ENCODE data around the gene RGS12.
A peak's percentile ranks its signal among the peaks of the same experiment; 100 is the strongest.

The RGS12 gene

GRCh38 chr4:3292571-3293400 is at the start of gene RGS12:
Gene RGS12, plus strand, starts transcription at chr4:3293021. Its CDS starts 23,150 bp downstream, at chr4:3316171.
- peak; percentile 84 to 94 (median 91) for DNase-seq

- DNase-seq = peak; percentile 24 to 86 (median 46)
Observed at GRCh38 chr4:3243136-3243780, 49.6 kb upstream of the RGS12 start.

DNA sequence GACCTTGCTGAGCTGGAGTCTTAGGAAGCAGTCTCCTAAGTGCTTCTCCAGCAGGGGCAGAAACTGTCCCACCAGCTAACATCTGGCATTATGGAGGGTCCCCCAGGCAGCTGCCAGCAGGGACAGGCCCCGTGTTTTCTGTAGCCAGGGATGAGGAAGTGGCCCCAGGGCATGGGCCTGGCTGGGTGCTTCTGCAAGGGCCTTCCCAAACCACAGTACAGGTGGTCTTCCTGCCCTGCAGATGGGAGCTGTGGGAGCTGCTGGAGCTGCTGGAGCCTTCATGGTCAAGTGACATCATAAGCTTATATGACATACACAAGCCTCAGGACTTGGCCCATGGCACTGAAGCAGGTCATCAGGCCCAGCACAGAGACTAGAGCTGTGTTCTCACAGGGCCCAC is 48.8 kb upstream of the RGS12 start:
- no peak for DNase-seq

DNA sequence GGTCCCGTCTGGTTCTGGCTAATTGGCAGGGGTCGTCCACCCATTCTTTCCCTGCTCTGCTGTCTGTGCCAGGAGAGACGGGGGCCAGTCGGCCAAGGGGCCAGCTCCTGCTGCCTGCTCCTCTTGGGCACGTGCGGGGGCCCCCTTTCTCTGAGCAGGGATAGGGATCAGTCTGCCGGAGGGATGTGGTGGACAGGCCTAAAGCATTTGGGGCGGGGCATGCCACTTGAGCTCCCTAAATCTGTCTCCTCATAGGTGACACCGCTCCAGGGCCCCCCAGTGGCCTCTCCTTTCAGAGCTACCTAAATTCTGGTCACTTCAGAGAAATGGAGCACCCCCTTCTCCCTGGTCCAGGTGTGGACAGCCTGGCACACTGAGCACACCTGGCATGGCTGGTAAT is 48.1 kb upstream of the RGS12 start:
- DNase-seq = no peak

DNA sequence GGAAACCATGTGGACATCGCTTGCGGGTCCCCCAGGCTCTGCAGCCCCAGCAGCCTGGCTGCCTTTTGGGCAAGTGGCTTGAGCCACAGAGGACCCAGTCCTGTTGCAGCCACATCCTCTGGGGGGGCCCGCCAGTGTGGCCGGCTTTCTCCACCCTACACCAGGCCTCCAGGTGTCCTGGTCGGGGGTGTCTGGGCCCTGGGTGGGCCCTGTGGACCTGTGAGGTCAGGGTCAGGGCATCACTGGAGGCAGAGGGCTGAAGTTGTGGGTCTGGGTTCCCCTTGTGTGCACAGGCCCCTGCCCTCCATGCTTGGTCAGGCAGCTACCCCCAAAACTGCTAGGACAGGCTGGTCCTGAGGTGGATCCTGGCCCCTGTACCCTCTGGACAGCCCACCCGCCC is 47.1 kb upstream of the RGS12 start:
- DNase-seq = no peak

DNA sequence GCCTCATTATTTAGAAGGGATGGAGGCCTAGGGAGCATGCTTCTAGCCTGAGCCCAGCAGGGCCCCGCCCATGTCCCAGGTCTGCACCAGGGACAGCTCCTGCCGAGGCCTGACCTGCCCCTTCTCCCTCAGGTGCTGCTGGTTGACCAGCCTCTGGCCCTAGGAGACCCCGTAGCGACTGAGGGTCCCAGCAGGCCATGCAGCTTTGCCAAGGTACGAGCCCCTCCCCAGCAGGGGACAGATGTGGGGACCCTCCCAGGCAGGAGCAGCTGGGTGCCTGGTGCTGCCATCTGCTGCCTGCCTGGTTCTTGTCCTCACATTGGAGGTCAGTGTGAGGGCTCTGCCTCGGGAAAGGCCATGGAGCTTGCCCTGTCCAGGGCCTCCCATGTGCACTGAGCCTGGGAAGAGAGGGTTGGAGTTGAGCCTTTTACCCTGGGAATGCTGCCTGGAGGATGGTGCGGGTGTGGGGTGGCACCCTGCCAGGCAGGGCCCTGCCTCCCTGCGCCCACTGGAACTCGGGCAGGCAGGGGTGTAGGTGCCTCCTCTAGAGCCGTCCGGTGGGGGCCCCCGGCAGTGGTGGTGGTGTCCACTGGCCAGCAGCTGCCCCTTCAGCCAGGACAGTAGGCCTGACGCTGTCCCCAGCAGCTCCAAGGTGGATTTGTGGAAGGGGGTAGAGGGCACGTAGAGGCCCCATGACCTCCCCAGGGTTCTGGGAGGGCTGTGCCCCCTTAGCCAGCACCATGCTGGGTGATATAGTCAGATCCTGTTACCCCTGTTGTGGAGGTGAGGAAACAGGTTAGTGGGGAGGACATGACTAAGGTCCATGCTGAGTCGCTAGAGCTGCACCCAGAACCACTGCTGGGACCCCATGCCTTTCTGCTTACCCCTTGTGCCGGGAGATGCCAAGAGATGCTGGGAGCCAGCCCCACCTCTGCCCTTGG is 46.1 kb upstream of the RGS12 start:
- DNase-seq = no peak

- DNase-seq = no peak
Observed at GRCh38 chr4:3247399-3248177, 45.2 kb upstream of the RGS12 start.

DNA sequence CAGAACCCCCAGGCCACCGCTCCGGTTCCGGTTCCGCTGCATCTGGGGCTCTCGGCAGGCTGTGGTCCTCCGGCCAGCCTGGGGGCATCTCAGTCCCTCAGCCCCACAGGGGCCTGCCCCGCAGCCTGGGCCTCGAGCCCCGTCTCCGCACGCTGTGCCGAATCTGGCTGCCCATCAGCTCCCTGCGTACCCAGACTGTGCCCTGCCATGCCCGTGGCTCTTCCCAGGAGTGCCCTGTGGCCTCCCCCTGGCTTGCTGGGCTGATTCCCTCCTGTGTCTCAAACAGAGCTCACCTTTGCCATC is 44.7 kb upstream of the RGS12 start:
- no peak for DNase-seq

DNA sequence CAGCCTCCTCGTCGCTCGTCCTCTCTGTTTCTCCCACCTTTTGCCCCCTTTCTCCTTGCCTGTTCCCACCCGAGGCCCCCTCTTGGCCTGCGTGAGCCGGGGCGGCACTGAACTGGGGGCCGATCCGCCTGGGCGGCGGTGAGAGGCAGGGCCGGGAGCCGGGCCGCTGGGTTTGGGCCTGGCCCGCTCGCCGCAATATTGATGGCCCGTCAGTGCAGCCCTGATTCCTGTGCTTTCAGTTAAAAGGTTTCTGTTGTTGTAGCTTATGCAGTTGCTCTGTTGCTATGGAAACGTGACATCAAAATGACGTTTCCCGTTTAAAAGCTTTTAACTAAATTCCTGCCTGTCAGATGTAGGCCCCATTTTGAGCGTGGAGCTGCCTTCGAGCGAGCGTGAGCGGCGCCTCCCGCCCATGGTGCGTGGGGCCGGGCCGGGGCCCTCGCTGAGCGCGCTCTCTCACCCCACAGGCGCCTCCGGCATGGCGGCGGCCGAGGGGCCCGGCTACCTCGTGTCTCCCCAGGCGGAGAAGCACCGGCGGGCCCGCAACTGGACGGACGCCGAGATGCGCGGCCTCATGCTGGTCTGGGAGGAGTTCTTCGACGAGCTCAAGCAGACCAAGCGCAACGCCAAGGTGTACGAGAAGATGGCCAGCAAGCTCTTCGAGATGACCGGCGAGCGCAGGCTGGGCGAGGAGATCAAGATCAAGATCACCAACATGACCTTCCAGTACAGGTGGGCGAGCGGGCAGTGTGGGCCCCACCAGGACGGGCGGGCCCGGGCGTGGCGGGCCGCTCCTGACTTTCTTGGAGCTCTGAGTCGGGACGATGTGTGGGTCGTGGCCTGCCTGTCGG is 43.8 kb upstream of the RGS12 start, which contains the start of gene MSANTD1:
Gene MSANTD1 (plus strand): TSS at position 349 of the 851 bp plus-strand sequence. CDS start 64 bp downstream, at position 413.
- no peak for DNase-seq

DNA sequence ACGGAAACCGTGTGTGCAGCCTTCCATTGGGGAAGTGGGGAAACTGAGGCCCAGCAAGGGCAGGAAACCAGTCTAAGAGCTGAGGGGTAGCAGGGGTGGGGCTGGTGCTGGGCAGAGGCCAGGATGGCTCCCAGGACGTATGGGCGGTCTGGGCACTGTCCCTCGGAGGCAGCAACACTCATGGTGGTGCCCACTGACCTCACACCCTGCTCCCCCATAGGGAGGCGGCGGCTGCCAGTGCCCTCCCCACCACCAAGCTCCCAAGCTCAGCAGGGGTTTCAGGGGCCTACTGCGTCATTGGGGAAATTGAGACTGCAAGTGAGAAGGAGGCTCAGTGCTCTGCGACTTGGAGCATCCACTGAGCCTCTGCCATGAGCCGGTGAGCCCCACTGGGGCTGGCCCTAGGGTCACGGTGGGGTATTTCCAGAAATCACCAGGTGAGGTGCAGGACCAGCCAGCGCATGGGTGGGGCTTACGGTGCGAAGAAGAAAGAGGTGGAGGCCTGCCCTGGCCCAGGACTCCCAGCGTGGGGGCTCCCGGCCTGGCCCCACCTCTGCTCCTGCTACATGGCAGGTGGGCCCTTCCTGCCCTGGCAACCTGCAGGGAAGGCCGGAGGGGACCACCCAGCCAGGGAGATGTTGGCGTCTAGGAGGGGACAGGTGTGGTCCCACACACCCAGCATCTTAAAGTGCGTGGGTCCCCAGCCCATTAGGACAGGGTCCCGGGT is 42.9 kb upstream of the RGS12 start:
- DNase-seq = no peak

DNA sequence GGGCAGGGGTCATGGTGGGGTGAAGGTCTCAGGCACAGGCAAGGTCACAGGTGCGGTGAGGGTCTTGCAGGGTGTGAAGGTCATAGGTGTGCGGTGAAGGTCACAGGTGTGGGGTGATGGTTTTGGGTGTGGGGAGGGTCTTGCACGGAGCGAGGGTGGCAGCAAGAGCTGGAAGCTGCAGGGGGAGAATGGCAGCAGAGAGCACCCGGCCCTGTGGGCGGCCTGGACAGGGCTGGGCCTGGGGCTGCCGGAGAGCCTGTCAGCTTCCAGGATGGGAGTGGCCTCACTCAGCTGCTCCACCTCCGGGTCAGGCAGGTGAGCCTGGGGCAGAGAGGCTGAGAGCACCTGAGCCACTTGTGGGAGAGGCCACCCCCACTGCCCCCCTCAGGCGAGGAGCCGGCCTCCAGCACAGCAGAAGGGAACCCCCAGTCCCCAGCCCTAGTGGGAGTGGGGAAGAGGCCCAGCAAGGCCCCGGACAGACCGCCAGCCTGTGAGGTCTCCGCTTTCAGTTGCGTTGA is 42.3 kb upstream of the RGS12 start:
- DNase-seq = peak in 1 of 3 experiments; percentile 70

- DNase-seq = peak in 1 of 3 experiments; percentile 93
Observed at GRCh38 chr4:3250956-3251690, 41.7 kb upstream of the RGS12 start.

GRCh38 chr4:3251691-3252479 is 40.9 kb upstream of the RGS12 start:
- DNase-seq = no peak

DNA sequence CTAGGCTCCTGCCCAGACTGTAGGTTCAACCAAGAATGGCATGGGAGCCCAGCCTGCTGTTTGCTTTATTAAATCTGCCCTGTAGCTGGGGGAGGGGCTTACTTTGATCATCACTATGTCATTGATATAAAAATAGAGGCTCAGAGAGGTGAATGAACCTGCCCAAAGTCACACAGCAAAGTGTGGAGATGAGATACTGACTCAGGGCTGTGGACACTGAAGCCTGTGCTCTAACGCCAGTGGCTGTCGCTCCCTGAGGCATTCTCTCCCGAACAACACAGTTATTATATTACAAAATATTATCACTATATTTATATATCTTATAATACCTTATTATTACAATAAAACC is 40.4 kb upstream of the RGS12 start:
- no peak for DNase-seq

- no peak for DNase-seq
Observed at GRCh38 chr4:3252831-3253641, 39.8 kb upstream of the RGS12 start.

DNA sequence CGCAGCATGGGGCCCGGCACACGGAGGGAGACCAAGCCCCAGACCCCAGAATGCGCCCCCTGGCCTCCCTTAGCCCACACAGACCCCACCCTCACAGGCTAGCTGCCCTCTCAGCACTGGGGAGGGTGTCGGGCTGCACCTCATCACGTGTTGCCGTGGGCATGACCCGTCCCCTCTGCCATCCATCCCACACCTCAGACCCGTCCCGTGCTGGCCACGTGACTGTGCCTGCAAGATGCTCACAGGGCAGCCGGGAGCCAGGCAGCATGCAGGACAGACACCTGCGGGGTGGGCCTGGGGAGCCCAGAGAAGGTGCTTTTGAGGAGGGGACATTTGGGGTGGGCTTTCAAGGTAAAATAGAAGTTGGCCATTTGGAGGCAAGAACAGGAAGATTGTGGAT is 39.0 kb upstream of the RGS12 start:
- DNase-seq = no peak

DNA sequence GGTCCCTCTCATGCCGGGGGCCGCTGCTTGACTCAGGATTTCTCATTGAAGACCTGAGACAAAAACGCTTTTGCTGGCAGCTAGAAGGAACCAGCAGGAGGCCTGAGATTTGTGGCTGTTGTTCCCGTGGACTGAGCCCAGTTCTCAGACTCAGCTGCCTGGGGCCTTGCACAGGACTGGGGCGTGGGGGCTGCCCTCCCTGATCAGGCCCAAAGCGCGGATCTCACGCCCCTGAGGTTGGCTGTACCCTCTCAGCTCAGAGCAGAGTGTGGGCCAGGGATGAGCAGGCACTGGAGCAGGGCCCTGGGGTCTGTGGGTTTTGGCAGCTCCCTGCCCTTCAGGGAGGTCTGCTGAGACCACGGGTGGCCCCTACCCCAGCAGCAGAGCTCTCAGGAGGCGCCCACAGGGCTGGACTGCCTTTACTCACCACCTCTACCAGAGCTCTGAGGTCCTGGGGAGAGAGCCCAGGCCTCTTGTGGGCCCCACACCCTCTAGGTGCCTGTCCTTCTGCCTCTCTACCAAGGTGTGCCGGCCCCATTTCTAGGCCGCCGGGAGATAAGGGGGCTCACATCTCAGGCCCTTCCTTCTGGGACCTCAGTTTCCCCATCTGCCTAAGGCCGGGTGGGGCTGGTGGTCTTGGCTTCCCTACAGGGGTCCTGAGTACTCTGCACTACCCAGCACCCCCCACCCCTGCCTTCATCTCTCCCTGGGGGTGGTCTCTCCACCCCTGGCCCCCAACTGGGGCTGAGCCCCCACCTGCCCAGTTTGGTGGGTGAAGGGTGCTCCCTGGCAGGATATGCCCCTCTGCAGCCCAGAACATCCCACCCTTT is 38.3 kb upstream of the RGS12 start:
- DNase-seq = no peak
